Cardiac muscle cell (in vitro differentiated cells and primary cell): ENCODE measurements around the gene SHISA9. TPM values are rescaled to one million over a fixed set of nuclear protein-coding genes. Genes with fewer than 3 reads are reported as not detected.

Source experiments
- DNase-seq, 2 donors: peaks; one replicate each; pipeline versions ENCODE4 v3.0.0 to v3.0.0-alpha.2; 2010 to 2017; ENCODE audit warnings: low read depth in 1 of 2, low spot score in 1 of 2
- H3K27ac ChIP-seq: fragments of 200-600 bp; sonication (generic); 2 replicates; pipeline ENCODE4 v1.5.1; 2016
- H3K27me3 ChIP-seq: fragments of 200-600 bp; sonication (generic); 2 replicates; pipeline ENCODE4 v1.6.0; 2016; ENCODE audit warnings: control low read depth
- H3K36me3 ChIP-seq: fragments of 200-600 bp; sonication (generic); 2 replicates; pipeline ENCODE4 v1.5.1; 2016; ENCODE audit warnings: control low read depth
- H3K4me1 ChIP-seq: fragments of 200-600 bp; sonication (generic); 2 replicates; pipeline ENCODE4 v1.8.1; 2017; ENCODE audit warnings: low read depth, mild to moderate bottlenecking, mixed run types
- H3K4me3 ChIP-seq: fragments of 200-600 bp; sonication (generic); 2 replicates; pipeline ENCODE4 v1.5.1; 2016; ENCODE audit warnings: mild to moderate bottlenecking
- H3K9me3 ChIP-seq: fragments of 200-600 bp; sonication (generic); 2 replicates; pipeline ENCODE4 v1.5.1; 2017; ENCODE audit warnings: low read depth, mild to moderate bottlenecking, control low read depth
- polyA plus RNA-seq: library from polyadenylated mRNA; unstranded; fragments of >200 nt; fragmentation: Nextera tagmentation; extraction: Ambion mirVana; gene quantifications from 2 replicates; pipeline ENCODE4 v1.2.1, GENCODE V29; 2016
- total RNA-seq: library from RNA; depleted of rRNA; stranded (reverse); fragments of >200 nt; gene quantifications from 2 replicates; pipeline ENCODE4 v1.2.3, GENCODE V29; 2016
- TF ChIP-seq, protein P1 (sequence below): IDR thresholded peaks from 2 replicates; pipeline ENCODE4 v1.5.1; 2012; ENCODE audit warnings: low read depth, mild to moderate bottlenecking, low read length

The SHISA9 gene
- total and polyA plus RNA-seq, 2 experiments from 2014 or later = 0.03 TPM; not detected in 1

DNA sequence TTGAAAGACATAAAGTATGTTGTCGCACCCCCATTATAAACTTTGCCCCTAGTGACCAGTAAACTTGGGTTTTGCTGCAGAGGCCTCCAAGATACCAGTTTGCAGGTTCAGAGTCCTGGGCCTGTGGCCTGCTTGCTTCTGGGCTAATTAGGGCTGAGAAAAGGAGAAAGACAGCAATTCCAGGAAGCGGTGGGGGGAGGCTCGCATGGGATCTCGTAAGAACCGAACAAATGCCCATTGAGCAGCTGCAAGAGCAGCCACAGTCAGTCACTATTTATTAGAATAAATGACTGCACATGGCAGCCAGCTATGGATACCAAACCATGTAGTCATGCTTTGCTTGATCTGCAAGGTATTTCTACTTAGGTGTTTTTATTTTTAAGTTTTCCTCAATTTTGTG is 4.9 kb downstream of the SHISA9 start:
- Histone ChIP-seq H3K4me1 (peaks cover 6% of the 10 kb centered on the region), H3K36me3 (no peaks in the 10 kb centered on the region), H3K4me3 (no peak overlapping the region), H3K27ac (no peak overlapping the region), H3K27me3 (peaks cover 60% of the 10 kb centered on the region), H3K9me3 (no peaks in the 10 kb centered on the region)
- TF ChIP-seq, protein P1, sequence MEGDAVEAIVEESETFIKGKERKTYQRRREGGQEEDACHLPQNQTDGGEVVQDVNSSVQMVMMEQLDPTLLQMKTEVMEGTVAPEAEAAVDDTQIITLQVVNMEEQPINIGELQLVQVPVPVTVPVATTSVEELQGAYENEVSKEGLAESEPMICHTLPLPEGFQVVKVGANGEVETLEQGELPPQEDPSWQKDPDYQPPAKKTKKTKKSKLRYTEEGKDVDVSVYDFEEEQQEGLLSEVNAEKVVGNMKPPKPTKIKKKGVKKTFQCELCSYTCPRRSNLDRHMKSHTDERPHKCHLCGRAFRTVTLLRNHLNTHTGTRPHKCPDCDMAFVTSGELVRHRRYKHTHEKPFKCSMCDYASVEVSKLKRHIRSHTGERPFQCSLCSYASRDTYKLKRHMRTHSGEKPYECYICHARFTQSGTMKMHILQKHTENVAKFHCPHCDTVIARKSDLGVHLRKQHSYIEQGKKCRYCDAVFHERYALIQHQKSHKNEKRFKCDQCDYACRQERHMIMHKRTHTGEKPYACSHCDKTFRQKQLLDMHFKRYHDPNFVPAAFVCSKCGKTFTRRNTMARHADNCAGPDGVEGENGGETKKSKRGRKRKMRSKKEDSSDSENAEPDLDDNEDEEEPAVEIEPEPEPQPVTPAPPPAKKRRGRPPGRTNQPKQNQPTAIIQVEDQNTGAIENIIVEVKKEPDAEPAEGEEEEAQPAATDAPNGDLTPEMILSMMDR = no peak
- no peak for DNase-seq

DNA sequence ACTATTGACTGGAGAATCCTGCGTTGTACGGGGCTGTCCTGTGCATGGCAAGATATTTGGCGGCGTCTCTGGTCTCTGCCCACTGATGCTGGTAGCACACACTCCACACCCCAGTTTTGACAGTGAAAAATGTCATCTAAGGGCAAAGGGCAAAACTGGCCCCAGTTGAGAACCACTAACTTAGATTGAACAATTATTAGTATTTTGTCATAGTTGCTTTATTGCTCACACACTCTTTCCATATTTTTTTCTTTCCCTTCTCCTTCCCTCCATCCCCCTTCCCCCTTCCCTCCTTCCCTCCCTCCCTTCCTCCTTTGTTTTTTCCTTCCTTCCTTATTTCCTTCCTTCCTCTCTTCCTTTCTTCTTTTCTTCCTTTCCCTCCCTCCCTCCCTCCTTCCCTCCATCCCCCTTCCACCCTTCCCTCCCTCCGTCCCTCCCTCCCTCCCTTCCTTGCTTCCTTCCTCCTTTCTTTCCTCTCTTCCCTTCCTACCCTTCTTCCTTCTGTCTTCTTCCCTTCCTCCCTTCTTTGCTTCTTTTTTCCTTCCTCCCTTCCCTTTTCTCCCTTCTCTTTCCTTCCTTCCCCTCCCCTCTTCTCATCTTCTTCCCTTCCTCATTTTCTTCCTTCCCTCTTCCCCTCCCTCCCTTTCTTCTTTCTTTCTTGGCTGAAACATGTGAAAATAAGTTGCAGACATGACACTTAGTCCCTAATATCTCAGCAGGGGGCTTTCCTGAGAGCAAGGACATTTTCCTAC is 5.5 kb downstream of the SHISA9 start:
- TF ChIP-seq, protein P1 = no peak
- no peaks in the 10 kb centered on the region for H3K9me3 ChIP-seq
- H3K4me3 ChIP-seq = no peak overlapping the region
- DNase-seq = no peak
- H3K27ac ChIP-seq = no peak overlapping the region
- H3K27me3 ChIP-seq = peaks cover 53% of the 10 kb centered on the region
- no peaks in the 10 kb centered on the region for H3K36me3 ChIP-seq
- peaks cover 6% of the 10 kb centered on the region for H3K4me1 ChIP-seq

DNA sequence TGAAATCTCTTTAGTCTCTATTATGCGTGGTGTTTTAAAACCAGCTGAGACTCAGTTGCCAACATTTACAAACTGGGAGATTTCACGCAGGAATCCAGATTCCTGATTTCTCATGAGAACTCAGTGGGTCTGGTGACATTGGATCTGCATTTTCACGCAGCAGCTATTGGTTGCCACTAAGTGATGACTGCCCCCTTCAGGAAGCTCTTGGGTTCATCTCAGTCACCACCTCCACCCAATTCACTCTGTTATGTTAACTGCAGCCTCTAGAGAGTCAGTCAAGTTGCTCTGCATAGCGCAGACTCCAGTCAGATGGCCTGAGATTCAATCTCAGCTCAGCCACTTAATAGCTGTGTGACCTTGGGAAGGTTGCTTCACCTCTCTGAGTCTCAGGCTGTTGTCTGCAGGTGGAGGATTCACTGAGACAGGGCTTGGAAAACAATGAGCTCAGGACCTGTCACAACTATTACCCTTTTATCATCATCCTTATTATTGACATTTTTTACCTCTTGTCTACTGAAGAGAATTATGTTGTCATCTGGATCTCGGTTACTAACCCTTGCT is 6.4 kb downstream of the SHISA9 start:
- H3K27me3 ChIP-seq = peaks cover 45% of the 10 kb centered on the region
- no peaks in the 10 kb centered on the region for H3K36me3 ChIP-seq
- H3K27ac ChIP-seq = no peak overlapping the region
- TF ChIP-seq, protein P1 = no peak
- H3K9me3 ChIP-seq = no peaks in the 10 kb centered on the region
- H3K4me3 ChIP-seq = no peak overlapping the region
- peaks cover 6% of the 10 kb centered on the region for H3K4me1 ChIP-seq
- no peak for DNase-seq

GRCh38 chr16:12917246-12917645 is 15.8 kb downstream of the SHISA9 start:
- Histone ChIP-seq H3K36me3 (no peaks in the 10 kb centered on the region), H3K9me3 (no peaks in the 10 kb centered on the region), H3K27me3 (no peaks in the 10 kb centered on the region), H3K27ac (no peak overlapping the region), H3K4me3 (no peak overlapping the region), H3K4me1 (no peaks in the 10 kb centered on the region)
- no peak for DNase-seq
- TF ChIP-seq, protein P1 = no peak

- Histone ChIP-seq H3K36me3 (no peaks in the 10 kb centered on the region), H3K9me3 (no peaks in the 10 kb centered on the region), H3K27me3 (no peaks in the 10 kb centered on the region), H3K4me3 (no peak overlapping the region), H3K4me1 (no peaks in the 10 kb centered on the region), H3K27ac (no peak overlapping the region)
- DNase-seq = no peak
- TF ChIP-seq, protein P1 = no peak
These were observed 16.3 kb downstream of the SHISA9 start for GRCh38 chr16:12917653-12918052.
